ENCODE measurements around the gene CNTRL. TPM values are rescaled to one million over a fixed set of nuclear protein-coding genes. Genes with fewer than 3 reads are reported as not detected.

Gene CNTRL
- total RNA-seq, 4 donors from 2014 or later: 9.9 to 23.0 (median 15.4) TPM

GRCh38 chr9:121218357-121219027, 143.7 kb downstream of the CNTRL start:
- intact Hi-C loops (cut with DNase I): no loop called here

GRCh38 chr9:121219530-121219929, 144.8 kb downstream of the CNTRL start:
- TF ChIP-seq CTCF (IDR thresholded peaks at IDR 0.05) (no peak), POLR2A (IDR thresholded peaks at IDR 0.05) (no peak)
- Histone ChIP-seq H3K4me3 (replicated peaks in 1 of 3) (no peak overlapping the region), H3K27me3 (no peaks in the 10 kb centered on the region), H3K36me3 (no peaks in the 10 kb centered on the region), H3K9me3 (no peaks in the 10 kb centered on the region), H3K4me1 (no peaks in the 10 kb centered on the region), H3K27ac (no peak overlapping the region)
- intact Hi-C loops (cut with DNase I): no loop called here
- 90 to 91% methylated on average over 3 of the region's 3 CpGs for WGBS, 2 donors
- no peak for DNase-seq

More at GRCh38 chr9:121218357-121219027, 143.7 kb downstream of the CNTRL start:
- Histone ChIP-seq H3K27ac (no peak overlapping the region), H3K4me1 (no peaks in the 10 kb centered on the region), H3K4me3 (replicated peaks in 1 of 3) (no peak overlapping the region), H3K9me3 (no peaks in the 10 kb centered on the region), H3K36me3 (no peaks in the 10 kb centered on the region), H3K27me3 (no peaks in the 10 kb centered on the region)
- no peak for TF ChIP-seq POLR2A (IDR thresholded peaks at IDR 0.05)
- no peak for TF ChIP-seq CTCF (IDR thresholded peaks at IDR 0.05)
- 94 to 97% methylated on average over 8 of the region's 8 CpGs for WGBS, 2 donors
- DNase-seq: no peak

- H3K36me3 ChIP-seq: no peaks in the 10 kb centered on the region
- no peak for TF ChIP-seq POLR2A (IDR thresholded peaks at IDR 0.05)
- TF ChIP-seq CTCF (IDR thresholded peaks at IDR 0.05): no peak
- no peak overlapping the region for H3K27ac ChIP-seq
- no peaks in the 10 kb centered on the region for H3K4me1 ChIP-seq
- no peaks in the 10 kb centered on the region for H3K27me3 ChIP-seq
- no peak overlapping the region for H3K4me3 ChIP-seq (replicated peaks in 1 of 3)
- WGBS, 2 donors: 79 to 82% methylated on average over 13 of the region's 13 CpGs
- DNase-seq: no peak
- H3K9me3 ChIP-seq: no peaks in the 10 kb centered on the region
- intact Hi-C loops (cut with DNase I): no loop called here
Observed at GRCh38 chr9:121220996-121221663, 146.4 kb downstream of the CNTRL start.

GRCh38 chr9:121221664-121222055, 146.9 kb downstream of the CNTRL start:
- no peaks in the 10 kb centered on the region for H3K4me1 ChIP-seq
- intact Hi-C loops (cut with DNase I): no loop called here
- no peak overlapping the region for H3K27ac ChIP-seq

More at GRCh38 chr9:121221664-121222055, 146.9 kb downstream of the CNTRL start:
- Histone ChIP-seq H3K9me3 (no peaks in the 10 kb centered on the region), H3K4me3 (replicated peaks in 1 of 3) (no peak overlapping the region), H3K27me3 (no peaks in the 10 kb centered on the region), H3K36me3 (no peaks in the 10 kb centered on the region)
- TF ChIP-seq POLR2A (IDR thresholded peaks at IDR 0.05) (no peak), CTCF (IDR thresholded peaks at IDR 0.05) (no peak)
- WGBS, 2 donors: 95% methylated on average over 2 of the region's 2 CpGs
- no peak for DNase-seq

Data from thyroid gland (tissue), 4 donors.